Measurements from ENCODE around the gene CCDC14. TPM values are rescaled to one million over a fixed set of nuclear protein-coding genes. Genes with fewer than 3 reads are reported as not detected.
"Not testable (repeated sequence)": the region's sequence is repeated elsewhere in the genome, so short reads cannot be mapped to it uniquely, and the experiment has no call there.

Gene CCDC14
- polyA plus RNA-seq, 1 experiment = 163 TPM

- ChIA-PET POLR2A (no interaction called here), CTCF (no interaction called here)
- DNase-seq (ENCODE audit: low read depth, low spot score) = no peak
- no peak for TF ChIP-seq CTCF (IDR thresholded peaks at IDR 0.05; ENCODE audit: low read depth, low read length)
- Histone ChIP-seq H3K4me3 (ENCODE audit: low read depth, low read length) (no peak overlapping the region), H3K9me3 (ENCODE audit: control insufficient read depth, insufficient read depth, low read length) (no peaks in the 10 kb centered on the region), H3K27me3 (ENCODE audit: control insufficient read depth, insufficient read depth, low read length) (peaks cover 61% of the 10 kb centered on the region), H3K27ac (ENCODE audit: low read depth, low read length) (no peak overlapping the region)
Measured at GRCh38 chr3:123984350-123984749, 23.3 kb upstream of the CCDC14 start.

DNA sequence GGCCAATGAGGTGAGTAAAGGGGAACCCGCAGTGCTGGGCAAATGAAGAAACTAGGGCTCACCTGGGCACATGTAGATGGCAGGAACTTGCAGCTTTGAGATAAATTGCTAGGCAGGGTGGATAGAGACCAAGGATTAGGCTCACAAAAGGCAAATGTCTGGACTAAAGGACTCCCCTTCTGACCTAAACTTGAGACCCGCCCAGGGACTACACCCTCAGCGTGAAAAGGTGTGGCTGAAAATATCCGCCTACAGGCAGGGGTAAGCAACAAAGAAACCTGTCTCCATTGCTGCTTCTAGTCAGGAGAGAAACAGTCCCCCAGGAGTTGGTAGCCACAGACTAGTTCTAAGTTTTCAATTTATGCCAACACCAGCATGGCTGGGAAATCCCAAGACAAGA is 20.3 kb upstream of the CCDC14 start:
- CTCF ChIA-PET = interaction anchor here (1.2 to 1.5 kb wide), 4 partner anchors 8 to 339 kb away, joined by 3 to 4 read pairs (median 4); no protein-coding TSS in a partner anchor
- H3K27ac ChIP-seq (ENCODE audit: low read depth, low read length); POLR2A ChIA-PET; H3K9me3 ChIP-seq (ENCODE audit: control insufficient read depth, insufficient read depth, low read length); H3K4me3 ChIP-seq (ENCODE audit: low read depth, low read length); DNase-seq (ENCODE audit: low read depth, low spot score): not testable (repeated sequence)
- H3K27me3 ChIP-seq (ENCODE audit: control insufficient read depth, insufficient read depth, low read length) = peaks cover 38% of the 10 kb centered on the region

DNA sequence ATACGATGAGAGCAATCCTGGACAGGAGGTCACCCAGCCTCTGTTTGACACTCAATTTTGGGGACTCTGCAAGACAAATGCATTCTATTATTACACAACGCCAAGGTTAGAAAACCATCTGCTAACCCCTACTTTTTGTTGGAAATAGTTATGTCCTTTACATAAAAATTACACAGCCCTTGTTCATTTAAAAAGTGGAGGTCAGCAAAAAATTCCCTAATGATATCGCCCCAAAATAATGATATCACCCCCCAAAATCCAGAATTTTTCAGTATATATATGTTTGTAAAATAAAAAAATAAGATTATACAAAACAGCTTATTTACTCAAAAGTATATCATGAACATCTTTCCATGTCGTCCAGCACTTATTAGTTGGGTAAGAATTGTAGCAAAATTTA is 19.5 kb upstream of the CCDC14 start:
- no peaks in the 10 kb centered on the region for H3K9me3 ChIP-seq (ENCODE audit: control insufficient read depth, insufficient read depth, low read length)
- POLR2A ChIA-PET = no interaction called here
- no peak for DNase-seq (ENCODE audit: low read depth, low spot score)

GRCh38 chr3:123979525-123980501 is 18.8 kb upstream of the CCDC14 start:
- TF ChIP-seq CTCF (IDR thresholded peaks at IDR 0.05; ENCODE audit: low read depth, low read length) = peak; percentile 69
- CTCF ChIA-PET = interaction anchor here (0.7 to 1.6 kb wide), 10 partner anchors 8 to 337 kb away, joined by 3 to 8 read pairs (median 3); no protein-coding TSS in a partner anchor
- H3K9me3 ChIP-seq (ENCODE audit: control insufficient read depth, insufficient read depth, low read length); H3K27ac ChIP-seq (ENCODE audit: low read depth, low read length); DNase-seq (ENCODE audit: low read depth, low spot score); POLR2A ChIA-PET: not testable (repeated sequence)
- Histone ChIP-seq H3K27me3 (ENCODE audit: control insufficient read depth, insufficient read depth, low read length) (peaks cover 37% of the 10 kb centered on the region), H3K4me3 (ENCODE audit: low read depth, low read length) (peak overlapping the region; percentile 57)

More for the DNA sequence above, 19.5 kb upstream of the CCDC14 start:
- H3K27ac ChIP-seq (ENCODE audit: low read depth, low read length) = no peak overlapping the region
- peaks cover 37% of the 10 kb centered on the region for H3K27me3 ChIP-seq (ENCODE audit: control insufficient read depth, insufficient read depth, low read length)
- no peak for TF ChIP-seq CTCF (IDR thresholded peaks at IDR 0.05; ENCODE audit: low read depth, low read length)
- CTCF ChIA-PET = interaction anchor here (1.0 to 1.6 kb wide), 8 partner anchors 9 to 338 kb away, joined by 3 to 8 read pairs (median 4); no protein-coding TSS in a partner anchor
- H3K4me3 ChIP-seq (ENCODE audit: low read depth, low read length) = no peak overlapping the region; the same call in 1 of the 2 replicates

DNA sequence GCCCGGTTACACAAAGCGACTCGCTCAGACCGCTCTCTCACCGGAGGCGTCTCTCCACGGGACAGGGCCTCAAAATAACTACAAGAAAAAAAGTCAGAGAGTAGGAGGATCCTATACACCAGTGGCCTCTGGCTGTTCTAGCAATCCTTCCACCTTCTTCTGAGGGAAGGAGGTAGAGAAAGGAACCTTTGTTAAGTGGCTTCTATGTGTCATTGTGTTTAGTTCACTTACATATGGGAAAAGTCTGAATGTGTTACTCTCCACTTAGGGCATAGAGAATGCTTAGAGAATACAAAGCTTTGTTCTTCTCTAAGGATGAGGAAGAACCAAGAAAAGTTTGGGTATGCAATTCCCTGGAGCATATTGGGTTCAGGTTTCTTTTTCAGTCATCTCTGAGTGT is 15.9 kb upstream of the CCDC14 start:
- H3K9me3 ChIP-seq (ENCODE audit: control insufficient read depth, insufficient read depth, low read length); H3K4me3 ChIP-seq (ENCODE audit: low read depth, low read length); DNase-seq (ENCODE audit: low read depth, low spot score); H3K27ac ChIP-seq (ENCODE audit: low read depth, low read length); CTCF ChIA-PET: not testable (repeated sequence)
- POLR2A ChIA-PET = interaction anchor here (0.6 kb wide), 1 partner anchor 371 kb away, joined by 3 read pairs; no protein-coding TSS in a partner anchor
- H3K27me3 ChIP-seq (ENCODE audit: control insufficient read depth, insufficient read depth, low read length) = peaks cover 13% of the 10 kb centered on the region

DNA sequence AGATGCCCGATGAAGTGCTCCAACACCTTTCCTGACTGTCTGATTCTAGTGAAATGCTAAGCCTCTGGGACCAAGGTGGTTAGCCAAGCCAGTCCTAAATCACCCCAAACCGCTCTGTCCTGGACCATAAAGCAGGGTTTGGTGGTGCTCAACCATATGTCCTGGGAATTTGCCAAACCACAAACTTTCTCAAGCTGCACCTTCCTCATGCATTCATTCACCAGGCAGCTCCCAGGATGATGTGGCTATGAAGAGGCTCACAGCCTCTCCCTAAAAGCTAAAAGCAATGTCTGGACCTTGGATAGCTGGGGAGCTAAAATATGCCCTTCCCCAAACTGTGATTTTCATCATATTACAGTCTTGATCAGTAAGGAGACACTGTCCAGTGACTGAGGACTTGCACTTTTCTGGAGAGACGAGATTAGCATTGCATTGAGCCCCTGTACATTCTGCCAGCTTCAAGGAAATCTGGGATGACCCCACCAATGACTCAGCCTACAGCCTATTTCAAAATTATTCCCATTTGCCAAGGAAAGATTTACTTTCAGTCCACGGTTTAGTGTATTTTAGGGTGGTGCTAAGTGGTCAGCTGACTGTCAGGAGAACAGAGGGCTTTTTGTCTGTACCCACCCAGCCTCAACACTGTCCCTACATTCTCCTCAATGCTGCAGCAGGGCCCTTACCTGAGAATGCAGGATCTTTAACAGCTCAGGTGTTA is 15.3 kb upstream of the CCDC14 start:
- H3K9me3 ChIP-seq (ENCODE audit: control insufficient read depth, insufficient read depth, low read length); H3K27me3 ChIP-seq (ENCODE audit: control insufficient read depth, insufficient read depth, low read length); DNase-seq (ENCODE audit: low read depth, low spot score); H3K4me3 ChIP-seq (ENCODE audit: low read depth, low read length); H3K27ac ChIP-seq (ENCODE audit: low read depth, low read length); CTCF ChIA-PET: not testable (repeated sequence)
- POLR2A ChIA-PET = interaction anchor here (0.6 kb wide), 1 partner anchor 371 kb away, joined by 3 read pairs; no protein-coding TSS in a partner anchor

- H3K27me3 ChIP-seq (ENCODE audit: control insufficient read depth, insufficient read depth, low read length); POLR2A ChIA-PET; H3K4me3 ChIP-seq (ENCODE audit: low read depth, low read length); DNase-seq (ENCODE audit: low read depth, low spot score); CTCF ChIA-PET; H3K27ac ChIP-seq (ENCODE audit: low read depth, low read length); H3K9me3 ChIP-seq (ENCODE audit: control insufficient read depth, insufficient read depth, low read length): not testable (repeated sequence)
Measured at GRCh38 chr3:123975030-123975429, 14.0 kb upstream of the CCDC14 start.

Measured in AG04450 (cell line).